HG03432 (cell line): Measurements from ENCODE around the gene YBX2.

Source experiments
- ATAC-seq: cut with Tn5 transposase; IDR thresholded peaks from one replicate; pipeline ENCODE4 v1.9.1; 2021; ENCODE audit warnings: mild to moderate bottlenecking, moderate library complexity; ENCODE audit not compliant: unreplicated experiment

The YBX2 gene

GRCh38 chr17:7306911-7307685 lies 12.7 kb upstream of the YBX2 start, which contains the start of gene EIF5A:
TSS of gene EIF5A (plus strand) at chr17:7307628. CDS start at chr17:7309636, 2,008 bp downstream.
- ATAC-seq: peak; percentile 69

GRCh38 chr17:7304179-7304578 lies 9.7 kb upstream of the YBX2 start:
- no peak for ATAC-seq

- peak; percentile 39 for ATAC-seq
Measured at GRCh38 chr17:7296189-7296861, 1.9 kb upstream of the YBX2 start.

GRCh38 chr17:7295230-7296180 lies 1.1 kb upstream of the YBX2 start:
- ATAC-seq: no peak

- no peak for ATAC-seq
Measured at GRCh38 chr17:7293816-7294613, 424 bp downstream of the YBX2 start.

- no peak for ATAC-seq
Measured at GRCh38 chr17:7293159-7293558, 1.3 kb downstream of the YBX2 start.

GRCh38 chr17:7292729-7293128 lies 1.7 kb downstream of the YBX2 start:
- no peak for ATAC-seq

- ATAC-seq: no peak
Measured at GRCh38 chr17:7292194-7292593, 2.2 kb downstream of the YBX2 start.

- ATAC-seq: no peak
Measured at GRCh38 chr17:7290685-7291084, 3.8 kb downstream of the YBX2 start.

- no peak for ATAC-seq
Measured at GRCh38 chr17:7290166-7290565, 4.3 kb downstream of the YBX2 start.

- no peak for ATAC-seq
Measured at GRCh38 chr17:7289256-7290032, 5.0 kb downstream of the YBX2 start.

GRCh38 chr17:7285679-7286078 lies 8.8 kb downstream of the YBX2 start:
- no peak for ATAC-seq

GRCh38 chr17:7284911-7285310 lies 9.5 kb downstream of the YBX2 start:
- ATAC-seq: no peak

- ATAC-seq: no peak
Measured at GRCh38 chr17:7283471-7284216, 10.8 kb downstream of the YBX2 start.

GRCh38 chr17:7282752-7283321 lies 11.6 kb downstream of the YBX2 start:
- ATAC-seq: no peak

- ATAC-seq: no peak
Measured at GRCh38 chr17:7281953-7282751, 12.3 kb downstream of the YBX2 start.

GRCh38 chr17:7281074-7281952 lies 13.1 kb downstream of the YBX2 start, which contains the start of gene SLC2A4:
TSS of gene SLC2A4 (plus strand) at chr17:7281718. CDS start at chr17:7281935, 217 bp downstream.
- peak; percentile 74 for ATAC-seq
